Ascending aorta (tissue), 2 donors: ENCODE results near the gene NCKAP5. TPM values are rescaled to one million over a fixed set of nuclear protein-coding genes. Genes with fewer than 3 reads are reported as not detected.

Experiments used
- DNase-seq, 2 donors: peaks; one replicate each; pipeline ENCODE4 v3.0.0-alpha.2; 2019; ENCODE audit warnings: low spot score in 2 of 2
- H3K27ac ChIP-seq, 2 donors: fragments of 200-600 bp; sonication (generic); one replicate each; pipeline ENCODE4 v1.5.1; 2016 to 2017; ENCODE audit warnings: mild to moderate bottlenecking in 1 of 2
- H3K27me3 ChIP-seq: fragments of 200-600 bp; sonication (generic); one replicate; pipeline ENCODE4 v1.5.1; 2017
- H3K36me3 ChIP-seq, 2 donors: fragments of 200-600 bp; sonication (generic); one replicate each; pipeline ENCODE4 v1.5.1; 2016
- H3K4me1 ChIP-seq, 2 donors: fragments of 200-600 bp; sonication (generic); one replicate each; pipeline ENCODE4 v1.5.1; 2016 to 2017; ENCODE audit warnings: mild to moderate bottlenecking in 1 of 2
- H3K4me3 ChIP-seq, 2 donors: fragments of 200-600 bp; sonication (generic); one replicate each; pipeline ENCODE4 v1.5.1; 2016 to 2017; ENCODE audit warnings: mild to moderate bottlenecking in 1 of 2
- H3K9me3 ChIP-seq, 2 donors: fragments of 200-600 bp; sonication (generic); one replicate each; pipeline ENCODE4 v1.5.1; 2016
- intact Hi-C: fragments of 100-400 bp; cut with DNase I; formaldehyde crosslinking; loops from one replicate; pipeline ENCODE4 v1.15.1; 2023
- total RNA-seq: library from RNA; depleted of rRNA; stranded (reverse); fragments of >200 nt; gene quantifications from one replicate; pipeline ENCODE4 v1.1.0, GENCODE V29; 2016
- TF ChIP-seq, protein P1 (sequence below), 3 experiments: fragments of 200-600 bp in 2 of 3; fragments of 450-650 bp in 1 of 3; sonication (generic) in 2 of 3; IDR thresholded peaks; one replicate each; pipeline ENCODE4 v1.5.1; 2016 to 2019; ENCODE audit warnings: antibody characterized with exemption in 3 of 3, mild to moderate bottlenecking in 1 of 3, moderate library complexity in 1 of 3

NCKAP5 gene
- total RNA-seq, 1 donor from 2014 or later = 0.75 TPM

DNA sequence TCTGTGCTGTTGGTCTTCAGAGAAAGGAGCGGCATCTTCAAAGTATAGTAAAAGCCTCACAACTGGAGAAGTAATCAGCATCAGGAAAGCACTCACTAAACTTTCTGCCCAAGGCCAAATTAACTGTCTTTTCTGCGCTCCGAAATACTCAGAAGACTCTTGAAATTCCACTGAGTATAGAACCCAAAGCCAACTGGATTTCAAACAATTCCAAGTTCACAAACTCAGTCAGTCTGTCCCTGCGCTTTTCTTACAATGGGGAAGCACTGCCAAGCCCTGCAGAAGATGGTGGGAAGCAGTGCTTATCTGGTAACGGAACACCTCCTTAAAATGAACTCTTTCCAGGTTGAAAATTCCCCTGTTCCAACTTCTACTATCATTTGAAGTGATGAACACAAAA lies 193.5 kb downstream of the NCKAP5 start:
- Histone ChIP-seq H3K36me3 (no peaks in the 10 kb centered on the region), H3K27ac (no peak overlapping the region), H3K4me3 (no peak overlapping the region), H3K4me1 (no peaks in the 10 kb centered on the region), H3K27me3 (no peaks in the 10 kb centered on the region), H3K9me3 (no peaks in the 10 kb centered on the region)
- no peak for DNase-seq
- intact Hi-C loops = no loop called here
- TF ChIP-seq, protein P1, sequence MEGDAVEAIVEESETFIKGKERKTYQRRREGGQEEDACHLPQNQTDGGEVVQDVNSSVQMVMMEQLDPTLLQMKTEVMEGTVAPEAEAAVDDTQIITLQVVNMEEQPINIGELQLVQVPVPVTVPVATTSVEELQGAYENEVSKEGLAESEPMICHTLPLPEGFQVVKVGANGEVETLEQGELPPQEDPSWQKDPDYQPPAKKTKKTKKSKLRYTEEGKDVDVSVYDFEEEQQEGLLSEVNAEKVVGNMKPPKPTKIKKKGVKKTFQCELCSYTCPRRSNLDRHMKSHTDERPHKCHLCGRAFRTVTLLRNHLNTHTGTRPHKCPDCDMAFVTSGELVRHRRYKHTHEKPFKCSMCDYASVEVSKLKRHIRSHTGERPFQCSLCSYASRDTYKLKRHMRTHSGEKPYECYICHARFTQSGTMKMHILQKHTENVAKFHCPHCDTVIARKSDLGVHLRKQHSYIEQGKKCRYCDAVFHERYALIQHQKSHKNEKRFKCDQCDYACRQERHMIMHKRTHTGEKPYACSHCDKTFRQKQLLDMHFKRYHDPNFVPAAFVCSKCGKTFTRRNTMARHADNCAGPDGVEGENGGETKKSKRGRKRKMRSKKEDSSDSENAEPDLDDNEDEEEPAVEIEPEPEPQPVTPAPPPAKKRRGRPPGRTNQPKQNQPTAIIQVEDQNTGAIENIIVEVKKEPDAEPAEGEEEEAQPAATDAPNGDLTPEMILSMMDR (IDR thresholded peaks at IDR 0.05) = no peak

DNA sequence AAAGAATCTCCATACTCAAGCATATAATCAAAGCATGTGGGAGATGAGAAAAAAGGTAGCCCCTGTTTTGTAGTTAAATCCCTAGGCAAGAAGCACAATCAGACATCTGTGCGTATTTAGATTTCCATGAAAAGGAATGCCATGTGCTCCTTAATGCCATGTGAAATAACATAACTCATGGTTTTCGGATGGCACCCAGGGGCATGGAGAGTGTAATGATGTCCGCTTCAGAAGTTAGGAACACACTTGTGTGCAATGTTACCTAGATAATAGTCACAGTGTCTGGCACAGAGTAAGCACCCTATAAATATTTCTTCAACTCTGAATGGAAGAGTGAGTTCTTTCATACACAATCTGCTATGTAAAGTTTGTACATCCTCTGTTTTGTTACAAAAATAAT lies 197.0 kb downstream of the NCKAP5 start:
- intact Hi-C loops = no loop called here
- DNase-seq = no peak
- no peak overlapping the region for H3K4me3 ChIP-seq
- no peaks in the 10 kb centered on the region for H3K9me3 ChIP-seq
- TF ChIP-seq, protein P1 (IDR thresholded peaks at IDR 0.05) = no peak
- no peaks in the 10 kb centered on the region for H3K4me1 ChIP-seq
- no peaks in the 10 kb centered on the region for H3K27me3 ChIP-seq
- no peak overlapping the region for H3K27ac ChIP-seq
- no peaks in the 10 kb centered on the region for H3K36me3 ChIP-seq

- no peaks in the 10 kb centered on the region for H3K4me1 ChIP-seq
- no peak overlapping the region for H3K4me3 ChIP-seq
- H3K36me3 ChIP-seq = no peaks in the 10 kb centered on the region
- no peaks in the 10 kb centered on the region for H3K9me3 ChIP-seq
- H3K27me3 ChIP-seq = no peaks in the 10 kb centered on the region
- no peak for DNase-seq
- H3K27ac ChIP-seq = no peak overlapping the region
- intact Hi-C loops = no loop called here
- TF ChIP-seq, protein P1 (IDR thresholded peaks at IDR 0.05) = no peak
Observed at GRCh38 chr2:133369901-133370658, 198.2 kb downstream of the NCKAP5 start.

DNA sequence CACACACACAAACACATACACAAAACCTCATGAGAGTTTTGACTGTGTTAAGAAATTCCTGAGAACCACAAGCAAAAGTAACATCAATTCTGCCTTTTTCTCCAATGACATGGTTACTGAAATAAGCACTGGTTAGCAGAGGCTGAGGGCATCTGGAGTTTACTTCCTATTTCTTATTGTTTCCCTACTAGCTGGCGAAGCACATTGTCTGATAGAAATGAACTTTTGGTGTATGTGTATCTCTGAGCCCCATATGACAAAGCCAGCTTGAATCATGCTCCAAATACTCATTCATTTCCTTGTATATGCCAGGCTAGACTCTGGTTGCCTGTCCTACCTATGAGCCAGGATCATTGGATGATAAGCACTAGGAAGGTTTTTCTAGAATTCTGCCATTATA lies 203.1 kb downstream of the NCKAP5 start:
- no peaks in the 10 kb centered on the region for H3K4me1 ChIP-seq
- no peaks in the 10 kb centered on the region for H3K36me3 ChIP-seq
- H3K4me3 ChIP-seq = no peak overlapping the region
- H3K27ac ChIP-seq = no peak overlapping the region
- no peak for DNase-seq
- no peaks in the 10 kb centered on the region for H3K27me3 ChIP-seq
- no peaks in the 10 kb centered on the region for H3K9me3 ChIP-seq
- TF ChIP-seq, protein P1 (IDR thresholded peaks at IDR 0.05) = no peak
- intact Hi-C loops = no loop called here

- no peak for DNase-seq
- H3K9me3 ChIP-seq = no peaks in the 10 kb centered on the region
- intact Hi-C loops = no loop called here
- no peaks in the 10 kb centered on the region for H3K4me1 ChIP-seq
- no peak overlapping the region for H3K27ac ChIP-seq
- H3K27me3 ChIP-seq = no peaks in the 10 kb centered on the region
- TF ChIP-seq, protein P1 (IDR thresholded peaks at IDR 0.05) = no peak
- H3K36me3 ChIP-seq = no peaks in the 10 kb centered on the region
- no peak overlapping the region for H3K4me3 ChIP-seq
Observed at GRCh38 chr2:133364636-133365035, 203.6 kb downstream of the NCKAP5 start.
